Neural progenitor cell (in vitro differentiated cells): Measurements from ENCODE around the gene PPP2R2C. TPM values are rescaled to one million over a fixed set of nuclear protein-coding genes. Genes with fewer than 3 reads are reported as not detected.
A peak's percentile ranks its signal among the peaks of the same experiment; 100 is the strongest.

ENCODE experiments used
- DNase-seq: peaks from one replicate; pipeline ENCODE4 v3.0.0-alpha.2; 2016; ENCODE audit warnings: low spot score
- H2AFZ ChIP-seq: fragments of 200-600 bp; sonication (generic); replicated peaks from 2 replicates; pipeline ENCODE4 v1.6.1; 2016; ENCODE audit warnings: antibody characterized with exemption
- H3F3A ChIP-seq: fragments of 200-600 bp; sonication (generic); 2 replicates; pipeline ENCODE4 v1.6.1; 2016; ENCODE audit warnings: antibody characterized with exemption, low read depth
- H3K27ac ChIP-seq: fragments of 200-600 bp; sonication (generic); 2 replicates; pipeline ENCODE4 v1.5.1; 2016; ENCODE audit warnings: mild to moderate bottlenecking
- H3K27me3 ChIP-seq: fragments of 200-600 bp; sonication (generic); 2 replicates; pipeline ENCODE4 v1.6.1; 2016; ENCODE audit warnings: mild to moderate bottlenecking, moderate library complexity
- H3K36me3 ChIP-seq: fragments of 200-600 bp; sonication (generic); 2 replicates; pipeline ENCODE4 v1.5.1; 2016
- H3K4me1 ChIP-seq: fragments of 200-600 bp; sonication (generic); 2 replicates; pipeline ENCODE4 v1.6.1; 2016; ENCODE audit warnings: mixed run types
- H3K4me2 ChIP-seq: fragments of 200-600 bp; sonication (generic); 2 replicates; pipeline ENCODE4 v1.6.1; 2016
- H3K4me3 ChIP-seq: fragments of 200-600 bp; sonication (generic); 2 replicates; pipeline ENCODE4 v1.5.1; 2016
- H3K79me2 ChIP-seq: fragments of 200-600 bp; sonication (generic); 2 replicates; pipeline ENCODE4 v1.6.1; 2016; ENCODE audit warnings: low read depth
- H3K9ac ChIP-seq: fragments of 200-600 bp; sonication (generic); 2 replicates; pipeline ENCODE4 v1.6.1; 2016
- H3K9me3 ChIP-seq: fragments of 200-600 bp; sonication (generic); 2 replicates; pipeline ENCODE4 v1.5.1; 2016; ENCODE audit warnings: low read depth
- H4K20me1 ChIP-seq: fragments of 200-600 bp; sonication (generic); 2 replicates; pipeline ENCODE4 v1.6.1; 2016; ENCODE audit warnings: low read depth
- H3K27ac Mint-ChIP-seq: 3 replicates; pipeline ENCODE4 v1.8.0; 2021; ENCODE audit warnings: mixed read lengths
- H3K27me3 Mint-ChIP-seq: 2 replicates; pipeline ENCODE4 v1.8.0; 2022; ENCODE audit warnings: low read depth, mild to moderate bottlenecking, inconsistent platforms, moderate library complexity, mixed read lengths; ENCODE audit not compliant: insufficient read depth
- H3K36me3 Mint-ChIP-seq: 3 replicates; pipeline ENCODE4 v1.8.0; 2021; ENCODE audit warnings: mixed read lengths
- H3K4me1 Mint-ChIP-seq: 3 replicates; pipeline ENCODE4 v1.8.0; 2021; ENCODE audit warnings: mixed read lengths
- H3K4me3 Mint-ChIP-seq: 3 replicates; pipeline ENCODE4 v1.8.0; 2021; ENCODE audit warnings: mild to moderate bottlenecking, moderate library complexity, mixed read lengths
- H3K9me3 Mint-ChIP-seq: 3 replicates; pipeline ENCODE4 v1.8.0; 2020; ENCODE audit warnings: mixed read lengths
- CTCF ChIP-seq: fragments of 200-600 bp; sonication (generic); IDR thresholded peaks from 2 replicates; pipeline ENCODE4 v1.5.1; 2017; ENCODE audit warnings: antibody characterized with exemption, mild to moderate bottlenecking
- EZH2 ChIP-seq: fragments of 200-600 bp; sonication (generic); IDR thresholded peaks from 2 replicates; pipeline ENCODE4 v1.6.1; 2017; ENCODE audit warnings: antibody characterized with exemption, mild to moderate bottlenecking, moderate library complexity
- EZH2phosphoT487 ChIP-seq: fragments of 200-600 bp; sonication (generic); IDR thresholded peaks from 2 replicates; pipeline ENCODE4 v1.6.1; 2017; ENCODE audit warnings: antibody characterized with exemption
- total RNA-seq: library from RNA; depleted of rRNA; stranded (reverse); fragments of >200 nt; gene quantifications from 2 replicates; pipeline ENCODE4 v1.2.3, GENCODE V29; 2015; ENCODE audit warnings: low replicate concordance

The PPP2R2C gene
- total RNA-seq, 1 donor from 2014 or later = 3.5 TPM

- Histone ChIP-seq H3K36me3 (no peaks in the 10 kb centered on the region), H3K27ac (no peak overlapping the region), H3K4me2 (no peak overlapping the region), H3K4me3 (no peak overlapping the region), H3K27me3 (no peaks in the 10 kb centered on the region), H2AFZ (no peak overlapping the region), H3K4me1 (peaks cover 19% of the 10 kb centered on the region), H3K79me2 (no peaks in the 10 kb centered on the region), H4K20me1 (no peaks in the 10 kb centered on the region), H3F3A (no peaks in the 10 kb centered on the region), H3K9me3 (no peaks in the 10 kb centered on the region), H3K9ac (no peak overlapping the region)
- Mint-ChIP-seq H3K27me3 (peaks cover 10% of the 10 kb centered on the region), H3K27ac (no peak overlapping the region), H3K9me3 (no peaks in the 10 kb centered on the region), H3K36me3 (no peaks in the 10 kb centered on the region), H3K4me1 (peaks cover 15% of the 10 kb centered on the region), H3K4me3 (no peak overlapping the region)
- no peak for DNase-seq
- TF ChIP-seq EZH2 (no peak), CTCF (no peak), EZH2phosphoT487 (no peak)
Observed at GRCh38 chr4:6368601-6369000, 103.8 kb downstream of the PPP2R2C start.

GRCh38 chr4:6368096-6368495, 104.3 kb downstream of the PPP2R2C start:
- Histone ChIP-seq H3K9me3 (no peaks in the 10 kb centered on the region), H3K4me3 (no peak overlapping the region), H3K4me2 (no peak overlapping the region), H3K27ac (no peak overlapping the region), H3K4me1 (peaks cover 19% of the 10 kb centered on the region), H2AFZ (no peak overlapping the region), H3F3A (no peaks in the 10 kb centered on the region), H3K9ac (no peak overlapping the region), H4K20me1 (peaks cover under 1% of the 10 kb centered on the region), H3K27me3 (no peaks in the 10 kb centered on the region), H3K79me2 (no peaks in the 10 kb centered on the region), H3K36me3 (no peaks in the 10 kb centered on the region)
- Mint-ChIP-seq H3K27me3 (peaks cover 12% of the 10 kb centered on the region), H3K4me3 (peak overlapping the region; percentile 35), H3K27ac (no peak overlapping the region), H3K9me3 (no peaks in the 10 kb centered on the region), H3K4me1 (peaks cover 15% of the 10 kb centered on the region), H3K36me3 (no peaks in the 10 kb centered on the region)
- TF ChIP-seq EZH2 (no peak), CTCF (no peak), EZH2phosphoT487 (no peak)
- DNase-seq = no peak

- Mint-ChIP-seq H3K36me3 (no peaks in the 10 kb centered on the region), H3K27me3 (peaks cover 15% of the 10 kb centered on the region), H3K4me3 (no peak overlapping the region), H3K27ac (peak overlapping the region; percentile 46), H3K9me3 (no peaks in the 10 kb centered on the region), H3K4me1 (peaks cover 15% of the 10 kb centered on the region)
- TF ChIP-seq EZH2phosphoT487 (no peak), EZH2 (no peak), CTCF (no peak)
- H3K4me1 ChIP-seq = peaks cover 19% of the 10 kb centered on the region
- H3K9ac ChIP-seq = no peak overlapping the region
- H3F3A ChIP-seq = no peaks in the 10 kb centered on the region
- no peaks in the 10 kb centered on the region for H3K36me3 ChIP-seq
- peaks cover 8% of the 10 kb centered on the region for H4K20me1 ChIP-seq
- no peak overlapping the region for H3K4me3 ChIP-seq
- H3K27me3 ChIP-seq = no peaks in the 10 kb centered on the region
- no peaks in the 10 kb centered on the region for H3K79me2 ChIP-seq
- DNase-seq = peak; percentile 63
- no peak overlapping the region for H3K4me2 ChIP-seq
- no peak overlapping the region for H2AFZ ChIP-seq
- no peaks in the 10 kb centered on the region for H3K9me3 ChIP-seq
- H3K27ac ChIP-seq = no peak overlapping the region
Observed at GRCh38 chr4:6367371-6367851, 105.0 kb downstream of the PPP2R2C start.
